Astrocyte of the spinal cord (primary cell): ENCODE results near the gene MYO7B.
"Not testable (repeated sequence)": the region's sequence is repeated elsewhere in the genome, so short reads cannot be mapped to it uniquely, and the experiment has no call there.

Experiments used
- DNase-seq: peaks from one replicate; pipeline ENCODE4 v3.0.0; 2011; ENCODE audit warnings: low read depth, low spot score
- H3K4me3 ChIP-seq: 2 replicates; pipeline ENCODE4 v1.5.1; 2011; ENCODE audit warnings: low read depth, mild to moderate bottlenecking, low read length, moderate library complexity
- in situ Hi-C: cut with HindIII; loops from 2 replicates; pipeline ENCODE4 v1.10.0; 2017; ENCODE audit warnings: low sequenced_read_pairs
- TF ChIP-seq, protein P1 (sequence below): IDR thresholded peaks from 2 replicates; pipeline ENCODE4 v1.5.1; 2012; ENCODE audit warnings: low read depth, mild to moderate bottlenecking, low read length, inconsistent platforms

The MYO7B gene

DNA sequence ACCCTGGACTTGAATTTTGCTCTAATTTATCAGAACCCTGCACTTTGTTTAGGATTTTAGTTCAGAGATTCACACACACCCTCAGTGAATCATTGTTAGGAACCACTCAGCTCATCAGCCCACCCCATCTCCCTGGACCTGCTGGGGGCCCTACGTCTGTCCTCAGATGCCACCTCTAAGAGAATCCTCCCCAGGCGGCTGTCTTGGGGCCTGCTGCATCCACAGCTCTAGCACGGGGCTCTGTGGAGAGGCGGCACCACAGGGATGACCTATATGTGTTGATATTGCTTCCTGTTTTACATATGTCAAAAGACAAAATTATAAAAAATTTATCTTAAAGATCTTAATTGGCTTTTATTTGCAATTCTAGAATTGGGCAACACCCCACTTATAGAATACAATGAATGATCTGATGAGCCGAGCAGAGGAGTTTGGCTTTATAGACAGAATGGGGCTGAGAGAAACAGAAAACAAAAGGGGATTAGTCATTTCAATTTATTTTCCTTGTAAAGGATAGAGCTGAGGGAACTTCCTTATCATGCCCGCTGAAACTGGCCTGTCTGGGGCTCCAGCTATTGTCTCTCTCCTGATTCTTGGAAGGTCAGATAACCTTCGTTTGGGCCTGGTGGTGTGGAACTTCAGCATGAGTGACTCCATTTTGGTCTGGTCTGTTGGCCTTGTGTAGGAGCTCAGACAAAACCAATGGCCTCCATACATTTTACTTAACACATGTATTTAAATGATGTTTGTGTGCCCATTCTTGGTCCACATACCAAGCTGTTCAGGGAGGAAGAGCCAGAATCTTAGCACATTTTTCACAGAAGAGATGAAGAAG lies 1.4 kb downstream of the MYO7B start:
- in situ Hi-C loops, result no loop called here
- no peak overlapping the region for H3K4me3 ChIP-seq
- TF ChIP-seq, protein P1, sequence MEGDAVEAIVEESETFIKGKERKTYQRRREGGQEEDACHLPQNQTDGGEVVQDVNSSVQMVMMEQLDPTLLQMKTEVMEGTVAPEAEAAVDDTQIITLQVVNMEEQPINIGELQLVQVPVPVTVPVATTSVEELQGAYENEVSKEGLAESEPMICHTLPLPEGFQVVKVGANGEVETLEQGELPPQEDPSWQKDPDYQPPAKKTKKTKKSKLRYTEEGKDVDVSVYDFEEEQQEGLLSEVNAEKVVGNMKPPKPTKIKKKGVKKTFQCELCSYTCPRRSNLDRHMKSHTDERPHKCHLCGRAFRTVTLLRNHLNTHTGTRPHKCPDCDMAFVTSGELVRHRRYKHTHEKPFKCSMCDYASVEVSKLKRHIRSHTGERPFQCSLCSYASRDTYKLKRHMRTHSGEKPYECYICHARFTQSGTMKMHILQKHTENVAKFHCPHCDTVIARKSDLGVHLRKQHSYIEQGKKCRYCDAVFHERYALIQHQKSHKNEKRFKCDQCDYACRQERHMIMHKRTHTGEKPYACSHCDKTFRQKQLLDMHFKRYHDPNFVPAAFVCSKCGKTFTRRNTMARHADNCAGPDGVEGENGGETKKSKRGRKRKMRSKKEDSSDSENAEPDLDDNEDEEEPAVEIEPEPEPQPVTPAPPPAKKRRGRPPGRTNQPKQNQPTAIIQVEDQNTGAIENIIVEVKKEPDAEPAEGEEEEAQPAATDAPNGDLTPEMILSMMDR, result no peak
- no peak for DNase-seq

DNA sequence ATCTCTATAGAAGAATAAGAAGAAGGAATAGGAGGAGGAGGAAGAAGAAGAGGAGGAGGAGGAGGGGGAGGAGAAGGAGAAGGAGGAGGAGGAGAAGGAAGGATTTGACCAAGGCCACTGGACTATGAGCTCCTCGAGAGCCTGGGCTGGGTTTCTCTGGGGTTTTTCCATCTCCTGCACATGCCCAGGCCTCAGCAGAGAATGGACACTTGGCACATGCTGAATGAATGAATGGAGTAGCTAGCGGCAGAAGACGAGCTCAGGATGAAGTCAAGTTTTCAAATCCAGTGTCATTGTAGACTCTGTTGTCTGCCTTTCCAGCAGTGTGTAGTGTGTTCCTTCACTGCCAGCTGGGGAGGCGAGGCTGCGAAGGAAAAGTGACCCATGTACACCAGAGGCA lies 2.2 kb downstream of the MYO7B start:
- no peak overlapping the region for H3K4me3 ChIP-seq
- TF ChIP-seq, protein P1, result no peak
- no peak for DNase-seq
- in situ Hi-C loops, result no loop called here

DNA sequence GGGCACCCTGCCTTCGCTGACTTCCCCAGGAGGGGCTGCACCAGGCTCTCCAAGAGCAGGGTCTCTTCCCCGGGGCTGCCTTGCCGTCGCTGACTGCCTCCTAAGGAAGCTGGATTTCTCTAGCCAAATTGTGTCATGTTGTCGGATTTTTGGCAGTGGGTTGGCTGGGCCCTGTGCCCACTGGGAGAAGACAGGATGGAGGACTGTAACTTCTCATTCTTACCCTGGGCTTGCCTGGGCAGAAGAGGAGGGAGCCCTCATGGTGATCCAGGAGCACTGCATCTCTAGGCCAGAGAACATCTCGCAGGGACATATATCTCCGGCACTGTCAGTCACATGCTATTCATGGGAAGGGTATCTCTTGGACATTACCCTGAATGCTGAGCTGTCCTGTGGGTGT lies 6.3 kb downstream of the MYO7B start:
- H3K4me3 ChIP-seq, result no peak overlapping the region
- DNase-seq, result no peak
- TF ChIP-seq, protein P1, result no peak
- in situ Hi-C loops, result no loop called here

DNA sequence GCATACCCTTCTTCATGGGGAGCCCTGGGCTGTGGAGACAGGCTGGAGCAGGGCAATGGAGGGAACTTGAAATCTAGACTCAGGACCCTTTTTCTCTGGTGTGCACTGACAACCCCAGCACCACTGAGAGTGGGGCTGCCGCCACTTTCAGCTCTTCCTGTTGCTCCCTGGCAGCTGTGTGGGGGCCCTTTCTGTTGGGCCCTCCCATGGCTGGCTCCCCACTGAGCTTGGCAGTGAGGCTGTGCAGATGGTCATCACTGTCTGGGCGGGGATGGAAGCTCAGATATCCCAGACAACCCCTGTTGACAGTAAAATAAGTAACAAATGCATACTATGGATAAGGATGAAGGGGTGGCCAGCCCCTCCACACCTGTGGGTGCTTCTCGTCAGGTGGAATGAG lies 6.7 kb downstream of the MYO7B start:
- in situ Hi-C loops, result no loop called here
- no peak for DNase-seq
- TF ChIP-seq, protein P1, result no peak
- no peak overlapping the region for H3K4me3 ChIP-seq

DNA sequence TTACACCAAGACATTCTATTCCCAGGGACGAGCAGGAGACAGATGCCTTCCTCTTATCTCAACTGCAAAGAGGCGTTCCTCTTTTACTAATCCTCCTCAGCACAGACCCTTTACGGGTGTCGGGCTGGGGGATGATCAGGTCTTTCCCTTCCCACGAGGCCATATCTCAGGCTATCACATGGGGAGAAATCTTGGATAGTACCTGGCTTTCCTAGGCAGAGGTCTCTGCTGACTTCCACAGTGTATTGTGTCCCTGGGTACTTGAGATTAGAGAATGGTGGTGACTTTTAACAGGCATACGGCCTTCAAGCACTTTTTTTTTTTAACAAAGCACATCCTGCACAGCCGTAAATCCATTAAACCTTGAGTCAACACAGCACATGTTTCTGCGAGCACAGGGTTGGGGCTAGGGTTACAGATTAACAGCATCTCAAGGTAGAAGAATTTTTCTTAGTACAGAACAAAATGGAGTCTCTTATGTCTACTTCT lies 7.6 kb downstream of the MYO7B start:
- DNase-seq, result not testable (repeated sequence)

DNA sequence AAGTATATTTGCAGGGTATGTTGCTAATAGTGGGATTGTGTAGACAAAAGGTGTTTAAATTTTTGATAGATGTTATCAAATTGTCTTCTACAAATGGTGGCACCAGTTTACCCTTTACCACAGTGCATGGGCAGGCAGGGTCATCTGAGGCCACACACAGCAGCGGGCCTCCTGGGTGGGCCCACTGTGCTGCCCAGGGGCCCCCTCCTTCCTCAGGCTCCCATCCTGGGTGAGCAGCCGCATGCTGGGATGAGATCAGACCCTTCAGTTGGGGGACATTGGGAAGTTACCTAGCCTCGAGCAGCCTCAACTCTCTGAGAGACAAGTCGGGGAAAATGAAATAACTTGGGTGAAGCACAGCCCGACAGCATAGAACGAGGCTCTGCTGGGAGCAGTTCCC lies 9.7 kb downstream of the MYO7B start:
- no peak for DNase-seq
- in situ Hi-C loops, result no loop called here
- H3K4me3 ChIP-seq, result no peak overlapping the region
- TF ChIP-seq, protein P1, result no peak

More for the DNA sequence above, 7.6 kb downstream of the MYO7B start:
- H3K4me3 ChIP-seq, in situ Hi-C loops: not testable (repeated sequence)

DNA sequence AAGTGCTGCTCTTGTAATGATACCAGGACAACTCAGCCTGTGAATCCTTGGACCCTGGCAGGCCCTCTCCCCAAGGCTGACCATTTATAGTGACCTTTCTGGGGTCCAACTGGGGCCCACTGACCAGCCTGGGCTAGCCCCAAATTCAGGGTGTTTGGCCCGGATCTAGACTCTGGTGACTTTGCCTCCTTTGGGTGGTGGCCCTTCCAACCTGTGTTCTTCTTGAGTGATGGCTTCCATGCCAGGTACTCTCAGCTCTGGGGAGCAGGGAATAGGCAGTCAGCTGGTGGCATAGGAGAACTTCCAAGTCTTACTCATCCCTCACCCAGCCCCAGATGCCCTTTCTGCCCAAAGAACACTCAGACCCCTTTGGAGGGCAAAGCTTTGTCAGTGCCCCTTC lies 10.3 kb downstream of the MYO7B start:
- DNase-seq, result no peak
- in situ Hi-C loops, result no loop called here
- TF ChIP-seq, protein P1, result no peak
- no peak overlapping the region for H3K4me3 ChIP-seq
